Measurements from ENCODE around the gene ZMIZ1.

Gene ZMIZ1, protein sequence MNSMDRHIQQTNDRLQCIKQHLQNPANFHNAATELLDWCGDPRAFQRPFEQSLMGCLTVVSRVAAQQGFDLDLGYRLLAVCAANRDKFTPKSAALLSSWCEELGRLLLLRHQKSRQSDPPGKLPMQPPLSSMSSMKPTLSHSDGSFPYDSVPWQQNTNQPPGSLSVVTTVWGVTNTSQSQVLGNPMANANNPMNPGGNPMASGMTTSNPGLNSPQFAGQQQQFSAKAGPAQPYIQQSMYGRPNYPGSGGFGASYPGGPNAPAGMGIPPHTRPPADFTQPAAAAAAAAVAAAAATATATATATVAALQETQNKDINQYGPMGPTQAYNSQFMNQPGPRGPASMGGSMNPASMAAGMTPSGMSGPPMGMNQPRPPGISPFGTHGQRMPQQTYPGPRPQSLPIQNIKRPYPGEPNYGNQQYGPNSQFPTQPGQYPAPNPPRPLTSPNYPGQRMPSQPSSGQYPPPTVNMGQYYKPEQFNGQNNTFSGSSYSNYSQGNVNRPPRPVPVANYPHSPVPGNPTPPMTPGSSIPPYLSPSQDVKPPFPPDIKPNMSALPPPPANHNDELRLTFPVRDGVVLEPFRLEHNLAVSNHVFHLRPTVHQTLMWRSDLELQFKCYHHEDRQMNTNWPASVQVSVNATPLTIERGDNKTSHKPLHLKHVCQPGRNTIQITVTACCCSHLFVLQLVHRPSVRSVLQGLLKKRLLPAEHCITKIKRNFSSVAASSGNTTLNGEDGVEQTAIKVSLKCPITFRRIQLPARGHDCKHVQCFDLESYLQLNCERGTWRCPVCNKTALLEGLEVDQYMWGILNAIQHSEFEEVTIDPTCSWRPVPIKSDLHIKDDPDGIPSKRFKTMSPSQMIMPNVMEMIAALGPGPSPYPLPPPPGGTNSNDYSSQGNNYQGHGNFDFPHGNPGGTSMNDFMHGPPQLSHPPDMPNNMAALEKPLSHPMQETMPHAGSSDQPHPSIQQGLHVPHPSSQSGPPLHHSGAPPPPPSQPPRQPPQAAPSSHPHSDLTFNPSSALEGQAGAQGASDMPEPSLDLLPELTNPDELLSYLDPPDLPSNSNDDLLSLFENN

DNA sequence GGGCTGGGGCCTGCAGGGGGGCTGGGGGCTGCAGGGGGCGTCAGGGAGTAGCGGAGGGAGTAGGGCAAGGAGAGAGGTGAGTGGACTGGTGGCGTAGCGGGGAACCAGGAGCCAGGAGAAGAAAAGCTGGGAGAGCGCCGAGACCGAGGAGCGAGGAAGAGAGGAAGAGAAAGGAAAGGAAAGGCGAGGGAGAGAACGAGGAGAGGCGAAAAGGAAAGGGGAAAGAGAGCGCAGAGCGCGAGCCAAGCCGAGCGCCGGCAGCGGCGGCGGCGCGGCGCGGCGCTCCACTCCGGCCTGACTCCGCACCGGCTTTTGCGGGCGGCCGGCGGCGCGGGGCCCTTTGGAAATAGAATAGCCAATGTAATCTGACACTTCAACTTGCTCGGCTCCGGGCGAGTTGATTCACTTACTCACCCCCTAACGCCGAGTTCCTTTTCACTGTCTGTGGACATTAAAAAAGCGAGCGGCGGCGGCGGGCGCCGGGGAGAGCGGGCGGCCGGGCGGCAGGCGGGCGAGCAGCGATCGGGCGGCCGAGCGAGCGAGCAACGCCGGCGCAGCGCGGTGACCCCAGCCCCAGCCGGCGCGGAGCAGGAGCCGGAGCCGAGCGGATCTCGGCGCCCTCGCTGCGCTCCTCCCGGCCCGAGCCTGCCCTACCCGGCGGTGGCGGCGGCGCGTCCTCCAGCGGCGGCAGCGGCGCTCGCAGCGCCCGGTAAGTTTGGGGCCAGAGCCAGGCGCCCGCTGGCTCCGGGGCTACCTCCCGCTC, at the start of gene ZMIZ1:
TSS of gene ZMIZ1 (plus strand) at position 405 of the 763 bp plus-strand sequence. CDS start 132,667 bp downstream, outside the sequence.
- DNase-seq: peak; percentile 16 to 70

- no peak for DNase-seq
Measured at GRCh38 chr10:79019441-79020014, 49.2 kb upstream of the ZMIZ1 start.

- DNase-seq: no peak
Measured at GRCh38 chr10:79020015-79020491, 48.7 kb upstream of the ZMIZ1 start.

DNA sequence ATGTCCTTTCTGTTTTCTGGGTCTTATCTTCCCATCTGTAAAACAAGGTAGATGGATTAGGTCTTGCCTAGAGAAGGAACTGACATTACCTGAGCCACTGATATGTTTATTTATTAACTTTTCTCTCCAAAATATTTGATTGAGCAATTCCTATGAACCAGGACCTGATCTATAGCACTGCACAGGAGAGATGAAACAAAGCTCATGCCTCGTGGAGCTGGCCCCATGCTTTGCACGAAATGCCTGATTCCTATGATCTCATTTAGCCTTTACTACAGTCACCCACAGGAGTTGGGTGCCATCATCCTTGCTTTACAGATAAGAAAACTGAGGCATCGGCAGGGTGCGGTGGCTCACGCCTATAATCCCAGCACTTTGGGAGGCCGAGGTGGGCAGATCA, 48.2 kb upstream of the ZMIZ1 start:
- no peak for DNase-seq

DNA sequence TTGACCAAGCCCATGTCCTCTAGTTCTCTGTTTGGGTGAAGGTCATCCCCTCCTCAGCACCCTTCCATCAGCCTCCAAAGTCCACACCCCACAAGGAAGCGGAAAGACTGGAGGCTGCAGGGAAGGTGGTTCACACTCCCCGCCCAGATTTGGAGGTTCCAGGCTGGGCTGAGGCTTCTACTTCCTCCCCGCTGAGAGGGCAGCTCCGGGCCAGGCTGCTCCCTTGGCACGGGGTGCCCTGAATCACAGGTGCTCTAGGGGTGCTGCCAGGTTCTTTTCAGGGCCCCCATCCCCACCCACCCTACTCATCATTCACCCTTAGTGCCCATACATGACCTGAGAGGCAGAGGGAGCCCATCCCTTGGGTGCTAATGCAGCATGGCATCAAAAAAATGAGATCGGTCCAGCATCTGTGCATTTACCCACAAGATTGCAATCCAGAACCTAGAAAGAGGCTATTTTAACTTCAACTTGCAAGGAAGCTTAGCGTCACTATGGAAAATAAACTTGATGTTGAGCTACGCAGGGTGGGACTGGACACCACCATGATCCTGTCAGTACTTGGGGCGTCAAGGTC, 47.3 kb upstream of the ZMIZ1 start:
- no peak for DNase-seq

DNA sequence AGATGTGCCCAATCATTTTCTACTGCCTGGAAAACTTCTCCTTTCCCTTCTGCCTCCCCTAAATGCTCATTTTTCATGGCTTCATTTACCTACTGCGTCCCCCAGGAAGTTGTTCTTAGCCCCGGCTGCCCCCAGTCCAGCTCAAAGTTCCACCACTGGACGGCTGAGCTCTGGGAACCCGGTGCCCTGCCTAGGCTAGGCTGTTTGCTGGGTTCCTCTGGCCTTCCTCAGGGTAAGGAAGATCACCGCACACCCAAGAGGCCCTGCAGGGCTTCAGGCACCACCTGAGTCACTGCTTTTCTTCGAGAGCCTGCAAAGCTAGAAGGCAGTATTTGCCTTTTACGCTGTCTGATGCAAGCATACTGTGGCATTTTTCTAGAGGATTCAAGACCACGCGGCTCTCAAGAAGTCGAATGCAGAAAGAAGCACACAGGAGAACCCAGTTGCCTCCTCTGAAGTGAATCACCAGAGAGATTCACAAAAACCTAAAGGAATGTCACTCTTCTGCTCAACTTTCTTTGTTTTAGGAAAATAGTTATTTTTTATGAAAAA, 46.7 kb upstream of the ZMIZ1 start:
- DNase-seq: no peak

- no peak for DNase-seq
Measured at GRCh38 chr10:79022565-79023230, 46.1 kb upstream of the ZMIZ1 start.

DNA sequence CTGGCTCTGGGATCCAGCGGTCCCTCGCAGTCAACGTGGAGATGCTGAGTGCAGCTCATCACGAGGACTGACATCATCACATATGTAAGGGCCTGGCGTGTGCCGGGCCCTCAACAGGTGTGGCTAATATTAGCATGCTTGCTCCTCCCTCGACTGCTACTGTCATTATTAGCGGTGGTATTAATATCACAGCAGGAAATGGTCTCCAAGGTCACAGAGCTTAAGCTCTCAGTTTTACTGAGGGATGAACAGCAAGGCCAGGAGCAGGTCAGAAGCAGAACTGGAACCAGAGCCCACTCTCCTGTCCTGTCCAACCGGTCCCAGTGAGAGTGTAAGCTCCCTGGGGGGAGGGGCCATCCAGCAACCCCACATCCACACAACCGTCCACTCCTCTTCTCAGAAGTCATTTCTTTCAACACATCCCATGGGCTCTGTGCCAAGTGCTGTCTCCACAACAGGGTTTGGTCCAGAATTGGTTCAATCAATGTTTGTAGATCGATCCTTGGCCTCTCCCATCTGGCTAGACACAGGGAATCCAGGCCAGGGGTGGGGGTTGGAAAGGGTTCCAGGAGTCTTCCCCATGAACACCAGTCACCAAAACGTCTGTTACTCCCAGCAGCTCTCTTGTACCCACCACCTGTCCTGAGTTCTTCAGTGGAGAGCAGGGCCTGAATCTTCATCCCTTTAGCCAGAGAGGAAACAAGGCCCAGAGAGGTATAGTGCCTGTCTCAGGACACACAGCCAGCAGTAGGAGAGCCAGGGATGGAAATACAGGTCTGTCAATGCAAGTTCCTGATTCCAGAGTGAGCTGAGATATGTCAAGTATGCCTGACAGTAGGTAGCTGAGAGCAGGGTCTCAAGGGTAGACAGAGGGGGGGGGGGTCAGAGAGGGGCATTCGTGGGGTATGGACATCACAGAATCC, 45.3 kb upstream of the ZMIZ1 start:
- no peak for DNase-seq

DNA sequence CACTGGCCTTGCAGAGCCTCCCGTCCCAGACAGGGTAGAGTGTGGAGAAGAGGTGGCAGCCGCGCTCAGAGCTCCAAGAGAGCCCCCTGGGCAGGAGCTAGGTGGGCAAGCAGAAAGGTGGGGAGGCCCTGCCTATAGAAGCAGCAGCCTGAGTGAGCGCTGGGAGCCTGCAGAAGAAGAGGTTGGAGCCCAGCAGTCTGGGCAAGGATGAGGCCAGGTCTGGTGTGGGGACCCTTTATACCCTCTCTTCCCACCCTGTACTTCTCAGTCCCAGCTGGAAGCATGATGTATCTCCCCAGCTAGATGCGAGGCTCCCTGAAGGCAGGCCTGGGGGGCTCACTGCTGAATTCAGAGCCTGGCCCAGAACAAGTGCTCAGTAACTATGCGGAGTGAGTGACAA, 44.5 kb upstream of the ZMIZ1 start:
- DNase-seq: no peak

DNA sequence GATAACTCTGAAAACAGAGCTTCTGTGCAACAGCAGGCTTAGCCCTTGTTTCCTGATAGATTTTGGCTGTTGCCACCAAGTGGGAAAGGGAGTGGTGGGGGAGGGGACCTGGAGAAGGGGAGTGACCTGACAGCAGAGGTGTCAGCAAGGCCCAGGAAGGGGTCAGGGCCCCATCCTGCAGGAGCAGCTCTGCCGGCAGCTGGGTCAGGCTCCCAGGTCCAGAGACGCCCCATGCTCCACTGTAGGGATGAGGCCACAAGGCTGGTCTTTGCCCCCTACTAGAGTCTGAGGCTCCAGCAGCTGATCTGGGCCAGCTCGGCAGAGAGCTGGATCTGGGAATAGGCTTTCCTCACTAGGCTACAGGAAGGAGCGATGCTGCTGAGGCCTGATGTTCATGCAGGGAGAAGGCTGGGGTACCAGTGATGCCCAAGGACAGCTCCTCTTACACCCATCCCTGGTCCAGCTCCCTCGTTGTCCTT, 44.0 kb upstream of the ZMIZ1 start:
- DNase-seq: no peak

DNA sequence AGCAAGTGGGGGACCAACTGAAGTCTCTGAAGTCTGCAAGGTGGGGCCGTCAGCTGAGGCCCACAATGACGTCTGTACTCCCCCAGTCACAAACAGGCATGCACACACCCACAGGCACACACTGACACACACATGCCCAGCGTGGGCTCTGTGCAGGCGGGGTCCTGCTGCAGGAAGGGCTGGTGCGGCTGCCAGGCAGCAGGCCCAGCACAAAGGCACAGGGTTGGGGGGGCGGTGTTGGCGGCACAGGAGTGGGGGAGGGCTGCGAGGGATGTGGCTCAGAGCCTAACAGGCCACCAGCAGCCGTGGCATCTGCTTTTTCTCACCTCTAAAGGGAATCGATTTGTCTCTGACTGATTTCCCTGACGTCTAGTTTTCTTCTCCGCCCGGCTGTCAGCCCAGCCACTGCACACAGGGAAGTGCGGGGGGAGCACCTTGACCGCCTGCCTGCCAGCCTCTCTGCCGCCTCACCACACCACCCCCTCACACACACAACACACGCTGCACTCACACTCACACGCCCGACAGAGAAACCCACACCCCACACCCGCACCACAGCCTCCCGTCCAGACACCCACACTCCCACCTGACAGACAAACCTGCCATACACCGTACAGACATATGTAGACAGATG, 43.5 kb upstream of the ZMIZ1 start:
- no peak for DNase-seq

- no peak for DNase-seq
Measured at GRCh38 chr10:79026341-79026761, 42.4 kb upstream of the ZMIZ1 start.

GRCh38 chr10:79026806-79027146, 42.0 kb upstream of the ZMIZ1 start:
- DNase-seq: no peak

- peak in 1 of 2 experiments; percentile 5 for DNase-seq
Measured at GRCh38 chr10:79027147-79028055, 41.4 kb upstream of the ZMIZ1 start.

DNA sequence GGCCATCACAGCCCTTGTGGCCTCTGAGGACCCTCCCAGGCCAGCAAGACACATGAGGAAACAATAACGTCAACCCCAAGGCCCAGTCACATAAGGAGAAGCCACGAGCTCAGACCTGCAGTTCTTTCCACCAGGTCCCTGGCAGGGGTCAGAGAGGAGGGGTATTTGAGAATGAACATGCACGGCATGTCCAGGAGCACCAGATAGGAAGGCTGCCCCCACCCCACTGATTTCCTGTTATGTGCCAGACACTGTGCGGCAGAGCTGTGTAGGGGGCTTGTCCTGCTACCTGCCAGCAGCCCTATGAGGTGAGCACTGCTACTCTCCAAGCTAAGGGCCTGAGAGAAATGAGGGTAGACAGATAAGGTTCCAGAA, 40.7 kb upstream of the ZMIZ1 start:
- no peak for DNase-seq

- no peak for DNase-seq
Measured at GRCh38 chr10:79028451-79029010, 40.2 kb upstream of the ZMIZ1 start.

- no peak for DNase-seq
Measured at GRCh38 chr10:79029478-79030390, 39.0 kb upstream of the ZMIZ1 start.

Data from NCI-H187 (cell line).